HG02884 (cell line): ENCODE results near the gene ACOT9.
"Not testable (repeated sequence)": the region's sequence is repeated elsewhere in the genome, so short reads cannot be mapped to it uniquely, and the experiment has no call there.

Experiments used
- ATAC-seq: cut with Tn5 transposase; IDR thresholded peaks from one replicate; pipeline ENCODE4 v1.9.1; 2021; ENCODE audit warnings: mild to moderate bottlenecking, moderate library complexity; ENCODE audit not compliant: unreplicated experiment

The ACOT9 gene

DNA sequence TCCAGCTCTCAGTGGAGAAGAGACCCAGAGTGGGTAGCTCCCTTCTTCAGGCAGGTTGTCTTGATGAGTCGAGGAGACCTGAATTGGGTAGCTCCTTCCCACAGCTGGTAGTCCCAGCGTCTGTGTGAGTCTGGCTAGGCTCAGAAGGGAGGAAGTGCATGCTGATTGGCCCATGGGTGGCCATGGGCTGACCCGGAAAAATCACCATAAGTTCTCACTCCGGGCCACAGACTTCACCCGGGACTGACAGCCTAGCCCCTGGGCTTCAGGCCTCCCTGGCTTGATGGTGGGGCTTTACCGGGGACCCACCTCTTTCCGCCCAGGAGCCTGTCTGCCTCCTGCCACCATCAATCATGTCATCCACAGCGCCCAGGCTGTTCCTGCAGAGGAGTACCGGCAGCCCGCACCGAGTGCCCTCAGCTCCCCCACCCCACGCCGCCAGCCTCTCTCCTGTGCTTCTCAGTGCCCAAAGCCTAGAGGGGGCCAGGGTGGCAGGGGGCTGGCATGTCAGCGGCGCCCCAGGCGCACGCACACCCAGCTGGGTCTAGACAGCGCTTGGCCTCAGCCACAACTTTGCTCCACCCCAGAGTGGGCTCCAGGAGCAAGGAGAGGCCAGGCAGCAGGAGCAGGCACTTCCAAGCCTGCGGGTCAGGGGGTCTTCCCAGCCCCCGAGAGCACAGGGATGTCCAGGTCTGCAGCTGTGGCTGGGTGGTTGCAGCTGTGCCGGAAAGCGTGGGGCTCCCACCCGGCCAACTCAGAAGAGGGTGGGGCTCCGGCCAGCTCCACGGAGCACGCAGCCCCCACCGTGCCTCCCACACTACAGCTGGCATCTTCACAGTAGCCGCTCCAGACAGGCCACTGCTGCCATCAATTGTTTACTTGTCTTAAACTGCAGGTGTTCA, 23.8 kb upstream of the ACOT9 start:
- ATAC-seq: no peak

DNA sequence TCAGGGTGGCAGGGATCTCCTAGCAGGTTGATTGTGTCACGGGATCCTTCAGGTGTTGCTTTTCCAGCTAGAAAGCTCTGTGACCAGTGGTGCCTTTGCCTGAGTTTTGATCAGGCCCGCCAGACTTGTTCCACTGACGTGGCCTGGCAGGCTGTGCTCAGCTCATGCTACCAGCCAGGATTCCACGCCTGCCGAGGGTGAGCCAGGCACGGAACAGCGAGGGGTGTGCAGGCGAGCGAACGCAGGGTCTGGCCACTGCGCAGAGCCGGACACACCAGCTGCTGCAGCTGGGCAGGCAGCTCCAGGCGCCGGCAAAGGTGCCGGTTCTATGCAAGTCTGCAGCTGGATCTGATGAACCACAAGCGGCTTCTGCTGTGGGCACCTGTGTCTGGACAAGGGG, 22.8 kb upstream of the ACOT9 start:
- no peak for ATAC-seq

GRCh38 chrX:23765449-23765848, 22.4 kb upstream of the ACOT9 start:
- no peak for ATAC-seq

DNA sequence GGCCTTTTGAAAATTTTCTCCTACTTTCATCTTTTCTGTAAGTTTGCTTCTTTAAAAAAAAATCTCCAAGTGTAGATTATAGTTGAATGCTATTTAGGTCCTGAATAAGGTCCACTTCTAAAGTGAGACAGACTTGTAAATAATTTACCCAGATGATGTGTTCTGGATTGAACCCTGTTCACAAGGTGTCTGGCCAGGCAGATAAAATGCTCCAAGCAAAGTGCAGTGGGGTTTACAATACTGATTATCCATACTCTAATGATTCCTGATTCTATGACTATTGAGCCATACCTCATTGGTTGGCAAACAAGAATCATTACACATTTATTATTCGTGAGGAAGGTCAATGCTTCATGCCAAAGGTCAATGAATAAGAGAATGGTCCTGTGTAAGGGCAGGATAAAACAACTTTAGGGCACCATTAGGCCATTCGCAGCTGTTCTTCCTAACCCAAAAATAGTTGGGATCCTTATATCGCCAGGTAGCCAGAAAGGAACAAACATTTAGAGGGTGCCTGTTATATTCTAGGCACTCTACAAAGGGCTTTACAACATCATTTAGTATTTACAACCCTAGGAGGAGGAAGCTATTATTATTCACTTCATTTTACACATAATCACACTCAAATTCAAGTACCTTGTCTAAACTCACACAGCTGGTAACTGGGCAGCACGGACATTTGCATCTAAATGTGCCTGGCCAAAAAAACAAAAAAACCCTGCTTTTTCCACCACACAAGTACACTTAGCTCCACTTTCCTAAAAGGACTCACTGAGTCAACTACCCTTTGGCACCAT, 21.3 kb upstream of the ACOT9 start:
- no peak for ATAC-seq

- ATAC-seq: no peak
These were observed 16.7 kb upstream of the ACOT9 start for GRCh38 chrX:23759821-23760220.

GRCh38 chrX:23756165-23756564, 13.1 kb upstream of the ACOT9 start:
- peak; percentile 72 for ATAC-seq

GRCh38 chrX:23754664-23755063, 11.6 kb upstream of the ACOT9 start:
- ATAC-seq: no peak

DNA sequence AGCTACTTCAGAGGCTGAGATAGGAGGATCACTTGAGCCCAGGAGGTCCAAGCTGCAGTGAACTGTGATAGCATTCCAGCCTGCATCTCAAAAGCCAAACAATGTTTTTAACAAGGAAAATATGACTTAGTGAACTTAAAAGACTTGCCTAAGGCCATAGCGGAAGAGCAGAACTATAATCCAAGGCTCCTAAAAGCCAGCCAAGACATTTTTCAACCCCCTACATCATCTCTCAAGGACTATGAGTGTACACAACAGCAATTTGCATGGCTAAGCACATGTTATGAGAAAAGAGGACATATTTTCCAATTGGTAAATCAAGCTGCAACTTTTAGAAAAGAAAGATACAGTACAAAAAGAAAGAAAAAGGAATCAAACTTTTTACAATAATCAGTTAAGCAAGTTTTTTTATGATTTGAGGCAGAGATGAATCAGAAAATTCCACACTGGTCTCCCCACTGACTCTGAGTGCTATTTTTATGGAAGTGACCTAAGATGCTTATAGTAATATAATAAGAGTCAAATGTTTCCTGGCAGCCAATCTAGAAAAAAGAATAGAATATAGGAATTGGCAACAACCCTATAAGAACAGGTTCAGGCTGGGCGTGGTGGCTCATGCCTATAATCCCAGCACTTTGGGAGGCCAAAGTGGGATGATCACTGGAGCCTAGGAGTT, 9.8 kb upstream of the ACOT9 start:
- no peak for ATAC-seq

DNA sequence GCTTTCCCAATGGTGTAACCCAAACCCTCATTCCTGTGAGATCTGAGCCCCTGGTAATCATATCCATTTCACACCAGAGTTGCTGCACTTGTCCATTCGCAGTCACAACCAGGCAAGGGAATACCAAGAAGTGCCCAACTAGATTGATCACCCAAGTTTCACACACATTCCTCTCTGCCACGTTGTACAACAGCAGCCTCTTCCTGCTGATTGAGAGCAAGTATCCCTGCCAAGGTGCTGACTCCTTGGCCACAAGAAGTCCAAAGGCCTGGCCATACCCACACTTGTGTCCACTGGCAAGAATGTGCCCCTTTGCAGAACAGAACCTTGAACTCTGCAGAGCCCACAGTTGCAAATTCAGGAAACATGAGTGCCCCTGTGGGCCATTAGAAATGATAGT, 6.5 kb upstream of the ACOT9 start:
- ATAC-seq: no peak

DNA sequence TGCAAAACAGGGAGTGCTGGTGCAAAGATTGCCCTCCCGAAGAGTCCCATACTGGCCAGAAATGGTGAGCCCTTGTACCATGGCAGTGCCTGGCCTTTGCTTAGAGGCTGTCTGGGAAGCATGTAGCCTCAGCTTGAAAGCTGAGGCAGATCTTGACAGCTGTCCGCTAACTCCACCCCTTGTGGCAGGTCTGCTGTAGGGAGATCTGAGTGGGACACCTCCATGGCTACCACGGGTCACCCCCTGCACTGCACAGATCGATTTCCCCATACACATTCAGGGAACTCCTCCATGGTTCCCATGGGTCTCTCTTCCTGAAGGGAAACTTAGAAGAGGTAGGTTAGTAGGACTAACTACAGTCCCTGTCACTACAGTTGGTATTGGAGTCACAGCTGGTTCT, 6.1 kb upstream of the ACOT9 start:
- no peak for ATAC-seq

GRCh38 chrX:23745786-23746185, 2.7 kb upstream of the ACOT9 start:
- ATAC-seq: no peak

DNA sequence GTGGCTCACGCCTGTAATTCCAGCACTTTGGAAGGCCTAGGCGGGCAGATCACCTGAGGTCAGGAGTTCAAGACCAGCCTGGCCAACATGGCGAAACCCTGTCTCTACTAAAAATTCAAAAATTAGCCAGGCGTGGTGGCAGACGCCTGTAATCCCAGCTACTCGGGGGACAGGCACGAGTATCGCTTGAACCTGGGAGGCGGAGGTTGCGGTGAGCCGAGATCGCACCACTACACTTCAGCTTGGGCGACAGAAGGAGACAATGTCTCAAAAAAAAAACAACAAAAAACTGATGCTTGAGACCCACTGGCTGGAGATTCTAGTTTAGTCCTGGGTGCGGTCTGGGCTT, 521 bp upstream of the ACOT9 start:
- not testable (repeated sequence) for ATAC-seq

DNA sequence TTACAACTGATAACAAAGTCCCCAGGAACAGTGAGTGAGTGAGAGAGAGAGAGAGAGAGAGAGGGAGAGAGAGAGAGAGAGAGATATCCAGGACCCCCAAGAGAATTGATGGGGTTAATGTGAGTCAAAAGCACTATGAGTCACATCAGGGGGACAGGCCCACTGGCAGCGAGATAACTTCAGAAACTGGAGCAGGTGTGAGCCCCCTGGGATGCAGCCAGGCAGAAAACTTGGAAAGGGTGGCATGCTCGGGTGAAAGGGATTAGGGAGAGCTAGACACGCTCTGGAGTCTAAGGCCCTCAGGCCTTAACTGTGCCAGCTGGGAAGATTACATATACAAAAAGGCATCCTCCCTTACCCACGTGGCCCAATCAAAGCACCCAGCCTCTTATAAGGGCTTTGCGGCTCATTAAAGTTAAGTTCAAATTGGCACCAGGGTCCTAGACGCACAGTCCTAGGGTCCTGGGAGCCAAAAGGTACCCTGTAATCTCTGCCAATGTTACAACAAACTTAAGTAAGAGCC, 841 bp downstream of the ACOT9 start:
- peak; percentile 6 for ATAC-seq

- no peak for ATAC-seq
These were observed 5.7 kb downstream of the ACOT9 start for GRCh38 chrX:23737413-23737812.

GRCh38 chrX:23736030-23736429, 7.0 kb downstream of the ACOT9 start:
- ATAC-seq: no peak

- peak; percentile 84 for ATAC-seq
These were observed 10.4 kb downstream of the ACOT9 start for GRCh38 chrX:23732704-23733103.

DNA sequence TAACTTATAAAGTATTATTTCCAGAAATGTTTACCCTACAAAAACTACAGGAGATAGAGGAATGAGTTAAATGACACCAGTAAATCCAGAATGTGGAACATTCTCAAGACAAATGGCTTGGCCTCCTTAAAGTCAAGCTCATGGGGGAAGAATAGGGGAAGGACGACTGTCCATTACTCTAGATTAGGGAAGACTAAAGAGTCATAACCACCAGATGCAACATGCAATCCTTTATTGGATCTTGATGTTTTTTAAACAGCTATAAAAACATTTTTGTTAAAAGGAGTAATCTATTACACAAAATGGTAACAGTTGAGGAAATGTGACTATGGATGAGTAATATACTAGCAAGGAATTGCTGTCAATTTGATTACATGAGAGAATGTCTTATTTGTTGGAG, 11.1 kb downstream of the ACOT9 start:
- no peak for ATAC-seq

- ATAC-seq: no peak
These were observed 13.9 kb downstream of the ACOT9 start for GRCh38 chrX:23729214-23729613.

DNA sequence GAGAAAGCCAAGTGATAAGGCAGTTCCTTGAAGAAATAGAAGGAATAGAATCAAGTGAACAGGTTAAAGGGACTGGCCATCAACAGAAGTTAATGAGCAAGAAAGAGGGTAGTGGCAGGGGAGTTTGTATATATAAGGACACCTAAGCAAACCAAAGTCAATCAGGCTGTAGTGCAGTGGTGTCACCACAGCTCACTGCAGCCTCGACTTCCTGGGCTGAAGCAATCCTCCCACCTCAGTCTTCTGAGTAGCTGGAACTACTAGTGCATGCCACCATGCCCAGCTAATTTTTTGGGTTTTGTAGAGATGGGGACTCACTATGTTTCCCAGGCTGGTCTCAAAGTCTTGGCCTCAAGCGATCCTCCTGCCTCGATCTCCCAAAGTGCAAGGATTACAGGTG, 15.9 kb downstream of the ACOT9 start:
- ATAC-seq: no peak

- no peak for ATAC-seq
These were observed 16.9 kb downstream of the ACOT9 start for GRCh38 chrX:23726191-23726590.

DNA sequence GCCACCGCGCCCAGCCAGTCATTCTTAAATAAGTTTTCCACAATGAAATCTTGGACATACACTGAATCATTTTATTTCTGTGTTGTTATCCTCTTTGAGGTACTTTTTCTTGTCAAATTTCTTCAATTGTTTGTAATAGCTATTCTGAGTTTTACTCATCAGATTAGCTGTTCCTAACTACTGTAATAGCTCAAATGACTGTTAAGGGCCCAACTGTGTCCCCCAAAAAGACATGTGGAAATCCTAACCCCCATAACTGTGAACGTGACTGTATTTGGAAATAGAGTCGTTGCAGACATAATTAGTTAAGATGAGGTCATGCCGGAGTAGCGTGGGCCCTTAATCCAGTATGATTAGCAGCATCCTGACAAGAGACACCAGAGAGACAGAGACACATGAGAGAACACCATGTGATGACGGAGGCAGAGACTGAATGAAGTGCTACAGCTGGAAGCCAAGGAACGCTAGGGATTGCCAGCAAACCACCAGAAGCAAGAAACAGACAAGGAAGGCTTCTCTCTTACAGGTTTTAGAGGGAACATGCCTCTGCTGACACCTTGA, 22.9 kb downstream of the ACOT9 start:
- ATAC-seq: no peak
